Stimulated activated CD8-positive, alpha-beta memory T cell treated with anti-CD3 and anti-CD28 coated beads, Interleukin-7, amount 100 ng/mL, for 24 hours (primary cell): ENCODE results near the gene HNRNPAB.
"Not testable (repeated sequence)": the region's sequence is repeated elsewhere in the genome, so short reads cannot be mapped to it uniquely, and the experiment has no call there.

Experiments
- DNase-seq: peaks from one replicate; pipeline ENCODE4 v3.0.0-alpha.2; 2020; ENCODE audit warnings: low read depth

The HNRNPAB gene

DNA sequence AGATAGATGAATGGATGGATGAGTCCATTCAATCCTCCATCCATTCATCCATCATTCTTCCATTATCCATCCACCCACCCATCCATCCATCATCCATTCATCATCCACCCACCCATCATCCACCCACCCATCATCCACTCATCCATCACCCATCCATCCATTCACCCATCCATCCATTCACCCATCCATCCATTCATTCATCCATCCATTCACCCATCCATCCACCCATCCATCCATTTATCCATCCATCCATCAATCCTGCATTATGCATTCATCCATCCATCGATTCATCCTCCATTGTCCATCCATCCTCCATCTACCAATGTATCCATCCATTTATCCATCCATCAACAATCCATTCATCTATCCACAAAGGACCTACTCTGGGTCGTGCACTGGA is 41.1 kb downstream of the HNRNPAB start:
- DNase-seq = no peak

DNA sequence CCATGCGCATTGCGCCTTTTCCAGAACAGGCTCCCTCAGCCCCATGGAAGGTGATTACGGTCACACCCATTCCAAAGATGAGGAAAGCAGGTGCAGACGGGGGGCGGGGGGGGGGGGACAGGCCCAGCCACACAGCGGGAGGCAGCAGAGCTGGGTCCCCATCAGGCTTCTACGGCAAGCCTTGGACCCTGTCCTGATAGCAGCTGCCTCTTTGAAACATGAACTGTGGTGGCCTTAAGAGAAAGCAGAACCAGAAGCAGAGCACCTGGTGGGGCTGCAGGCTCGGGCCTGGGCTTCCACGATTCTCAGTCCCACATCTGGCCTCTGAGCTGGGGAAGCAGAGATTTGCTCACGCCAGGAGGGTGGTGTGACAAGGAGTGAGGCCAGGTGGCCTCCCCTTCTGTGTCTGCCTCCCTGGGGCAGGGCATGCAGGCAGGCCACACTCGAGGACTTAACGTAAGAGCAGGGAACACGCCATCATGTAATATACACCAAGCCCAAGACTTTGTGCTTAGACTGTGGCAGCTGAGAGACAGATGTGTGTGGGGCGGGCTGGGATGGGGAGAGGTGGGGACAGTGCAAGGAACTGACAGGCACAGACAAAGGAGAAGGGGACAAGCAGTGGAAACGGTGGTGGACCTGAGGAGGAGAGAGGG is 42.4 kb downstream of the HNRNPAB start:
- no peak for DNase-seq

DNA sequence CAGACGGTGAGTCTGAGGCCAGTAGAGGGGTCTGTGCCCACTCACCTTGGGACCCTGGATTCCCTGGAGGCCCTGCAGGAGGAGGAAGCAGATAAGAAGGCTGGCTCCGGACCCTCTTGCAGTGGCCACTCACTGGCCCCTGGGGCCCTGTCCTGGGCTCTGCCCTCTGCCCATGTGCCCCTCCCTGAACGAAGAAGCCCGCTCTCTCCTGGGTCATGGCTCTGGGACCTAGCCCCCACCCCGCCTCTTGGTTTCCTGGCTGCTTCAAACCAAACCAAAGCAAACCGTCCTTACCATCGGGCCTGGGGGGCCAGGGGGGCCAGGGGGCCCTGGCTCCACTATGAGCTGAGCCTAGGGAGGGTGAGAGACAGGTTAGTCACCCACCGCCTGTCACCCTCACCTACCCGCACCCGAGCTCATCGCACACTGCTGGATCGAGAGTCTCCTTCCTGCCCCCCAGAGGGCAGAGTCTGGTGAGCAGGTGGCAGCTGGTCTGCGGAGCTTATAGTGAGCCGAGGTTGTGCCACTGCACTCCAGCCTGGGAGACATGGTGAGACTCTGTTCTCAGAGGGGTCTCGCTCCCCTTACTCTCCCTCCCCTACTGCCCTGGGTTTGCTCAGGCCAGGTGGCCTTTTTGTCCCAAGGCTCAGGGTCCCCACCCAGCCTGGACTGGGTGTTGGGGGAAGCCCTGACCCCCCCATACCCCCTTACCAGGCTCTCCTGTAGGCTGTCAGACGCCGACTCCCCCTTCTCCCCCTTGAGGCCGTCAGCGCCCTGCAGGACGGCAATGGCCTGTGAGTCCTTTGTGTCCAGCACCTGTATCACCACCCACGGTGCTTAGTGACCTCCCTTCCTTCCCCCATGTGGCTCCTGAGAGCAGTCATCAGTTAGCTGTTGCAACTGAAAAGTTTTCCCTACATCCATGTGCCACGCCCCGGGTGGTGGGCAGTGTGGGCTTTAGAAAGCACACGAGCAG is 43.4 kb downstream of the HNRNPAB start:
- DNase-seq = no peak

DNA sequence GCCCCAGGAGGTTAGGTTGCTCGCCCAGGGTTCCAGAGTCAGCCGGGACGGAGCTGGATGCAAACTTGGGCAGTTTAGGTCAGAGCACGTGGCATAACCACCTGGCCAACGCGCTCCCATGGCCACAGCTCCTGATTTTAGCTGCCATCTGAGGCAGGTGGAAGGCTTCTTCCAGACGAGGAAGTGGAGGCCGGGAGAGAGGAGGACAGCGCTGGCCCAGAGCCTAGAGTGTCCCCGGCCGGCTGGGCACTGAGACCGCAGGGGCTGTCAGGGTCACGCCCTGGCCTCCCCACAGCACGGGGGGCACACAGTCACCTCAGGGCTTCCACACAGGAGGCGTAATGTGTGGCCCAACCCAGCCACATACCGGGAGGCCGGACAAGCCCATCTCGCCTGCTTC is 44.4 kb downstream of the HNRNPAB start:
- DNase-seq = no peak

DNA sequence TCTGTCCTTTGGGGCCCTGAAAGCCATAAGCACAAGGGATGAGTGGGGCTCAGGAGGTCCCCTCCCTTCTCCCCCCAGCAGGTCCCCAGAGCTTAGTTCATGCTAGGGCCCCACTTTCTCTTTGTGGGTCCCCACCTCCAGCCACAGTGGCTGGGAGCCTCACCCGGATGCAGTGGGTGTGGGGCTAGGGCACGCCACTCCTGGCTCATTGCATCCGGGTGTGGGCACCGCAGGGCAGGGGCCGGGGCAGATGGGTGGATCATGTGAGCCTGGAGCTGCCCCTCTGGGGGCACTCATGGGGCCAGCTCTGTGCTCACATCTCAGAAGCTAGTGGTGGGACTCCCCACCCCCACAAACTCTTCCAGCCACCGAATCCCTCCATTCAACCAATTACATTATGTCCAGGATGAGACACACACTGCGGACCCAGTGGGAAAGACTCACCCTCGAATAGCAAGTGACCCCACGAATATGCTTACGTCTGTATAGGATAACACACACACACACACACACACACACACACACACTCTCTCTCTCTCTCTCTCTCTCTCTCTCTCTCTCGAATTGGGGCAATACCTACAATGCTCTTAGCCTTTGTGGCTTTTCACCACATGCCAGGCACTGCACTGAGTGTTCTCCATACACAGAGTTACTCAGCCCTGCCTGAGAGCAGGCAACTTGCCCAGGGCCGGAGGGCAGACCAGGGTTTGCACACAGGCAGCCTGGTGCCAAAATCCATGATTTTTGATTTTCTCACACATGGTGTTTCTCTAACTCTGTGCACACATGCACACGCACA is 45.1 kb downstream of the HNRNPAB start:
- no peak for DNase-seq

DNA sequence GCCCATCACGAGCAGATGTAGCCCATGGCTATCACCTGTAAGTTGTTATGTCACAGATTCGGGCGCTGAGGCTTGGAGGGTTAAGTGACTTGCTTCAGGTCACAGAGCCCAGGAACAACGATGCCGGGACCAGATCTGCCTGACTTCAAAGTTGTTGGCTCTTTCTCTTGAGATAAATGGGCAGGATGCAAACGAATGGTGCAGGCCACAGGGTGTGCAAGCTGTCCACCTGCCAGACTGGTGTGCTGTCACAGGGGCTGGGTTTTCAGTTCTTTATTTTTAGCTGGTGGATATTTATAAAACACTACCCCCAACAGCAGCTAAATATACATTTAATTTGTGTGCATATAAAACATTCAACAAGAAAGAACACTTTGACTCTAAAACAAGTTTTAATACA is 45.9 kb downstream of the HNRNPAB start:
- no peak for DNase-seq

DNA sequence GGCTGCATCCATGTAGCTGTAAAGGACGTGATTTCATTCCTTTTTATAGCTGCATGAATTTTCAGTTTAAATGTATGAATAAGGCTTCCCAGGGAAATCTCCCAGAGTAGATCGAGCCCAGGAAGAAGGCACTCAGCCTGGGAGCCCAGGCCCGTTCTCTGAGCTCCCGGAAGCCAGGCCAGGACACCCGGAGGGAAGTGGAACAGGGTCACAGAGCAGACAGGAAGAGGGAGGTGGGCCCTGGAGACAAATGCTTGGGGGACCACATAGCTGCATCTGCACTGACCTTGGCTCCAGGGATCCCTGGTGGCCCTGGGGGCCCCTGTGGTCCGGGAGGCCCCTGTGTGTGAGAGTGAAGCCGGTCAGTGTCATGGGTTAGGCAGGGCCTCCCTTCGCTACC is 47.9 kb downstream of the HNRNPAB start:
- no peak for DNase-seq

DNA sequence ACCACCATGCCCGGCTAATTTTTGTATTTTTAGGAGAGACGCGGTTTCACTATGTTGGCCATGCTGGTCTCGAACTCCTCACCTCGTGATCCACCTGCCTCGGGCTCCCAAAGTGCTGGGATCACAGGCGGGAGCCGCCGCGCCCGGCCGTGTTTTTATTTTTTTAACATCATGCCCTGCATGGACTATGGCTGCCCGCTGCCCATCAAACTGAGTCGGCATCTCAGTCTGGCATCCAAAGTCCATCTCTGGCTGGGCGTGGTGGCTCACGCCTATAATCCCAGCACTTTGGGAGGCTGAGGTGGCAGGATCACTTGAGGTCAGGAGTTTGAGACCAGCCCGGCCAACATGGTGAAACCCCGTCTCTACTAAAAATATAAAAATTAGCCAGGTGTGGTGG is 49.3 kb downstream of the HNRNPAB start:
- DNase-seq = not testable (repeated sequence)

DNA sequence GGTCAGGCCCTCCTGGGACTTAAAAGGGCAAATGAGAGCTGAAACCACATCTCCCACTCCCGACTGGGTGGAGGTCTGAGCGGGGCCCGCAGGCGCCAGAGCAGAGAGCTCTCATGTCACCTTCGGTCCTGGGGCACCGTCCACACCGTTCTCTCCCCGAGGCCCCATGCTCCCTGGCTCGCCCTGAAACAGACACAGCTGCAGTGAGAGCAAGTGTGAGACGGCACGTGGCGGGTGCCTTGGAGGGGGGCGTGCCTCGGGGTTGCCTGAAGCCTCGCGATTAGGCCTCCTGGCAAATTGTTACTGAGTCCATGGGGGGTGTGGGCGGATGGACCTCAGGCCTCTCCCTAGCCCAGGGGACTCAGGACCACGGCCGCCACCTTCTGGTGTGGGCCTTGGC is 52.4 kb downstream of the HNRNPAB start:
- DNase-seq = no peak

DNA sequence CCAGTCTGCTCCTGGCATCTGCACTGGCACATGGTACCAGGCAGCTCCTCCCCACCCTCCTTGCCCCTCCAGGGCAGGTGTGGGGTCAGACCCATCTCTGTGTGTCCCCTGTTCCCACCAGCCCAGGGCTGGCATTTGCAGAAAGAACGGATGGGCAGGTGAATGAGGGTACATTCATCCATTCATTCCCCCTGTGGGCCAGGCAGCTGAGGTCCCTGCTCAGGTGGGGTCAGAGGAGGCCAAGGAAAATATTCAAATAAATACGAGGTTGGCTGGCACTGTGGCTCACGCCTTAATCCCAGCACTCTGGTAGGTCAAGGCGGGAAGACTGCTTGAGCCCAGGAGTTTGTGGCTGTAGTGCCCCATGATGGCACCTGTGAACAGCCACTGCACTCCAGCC is 53.3 kb downstream of the HNRNPAB start:
- DNase-seq = no peak

DNA sequence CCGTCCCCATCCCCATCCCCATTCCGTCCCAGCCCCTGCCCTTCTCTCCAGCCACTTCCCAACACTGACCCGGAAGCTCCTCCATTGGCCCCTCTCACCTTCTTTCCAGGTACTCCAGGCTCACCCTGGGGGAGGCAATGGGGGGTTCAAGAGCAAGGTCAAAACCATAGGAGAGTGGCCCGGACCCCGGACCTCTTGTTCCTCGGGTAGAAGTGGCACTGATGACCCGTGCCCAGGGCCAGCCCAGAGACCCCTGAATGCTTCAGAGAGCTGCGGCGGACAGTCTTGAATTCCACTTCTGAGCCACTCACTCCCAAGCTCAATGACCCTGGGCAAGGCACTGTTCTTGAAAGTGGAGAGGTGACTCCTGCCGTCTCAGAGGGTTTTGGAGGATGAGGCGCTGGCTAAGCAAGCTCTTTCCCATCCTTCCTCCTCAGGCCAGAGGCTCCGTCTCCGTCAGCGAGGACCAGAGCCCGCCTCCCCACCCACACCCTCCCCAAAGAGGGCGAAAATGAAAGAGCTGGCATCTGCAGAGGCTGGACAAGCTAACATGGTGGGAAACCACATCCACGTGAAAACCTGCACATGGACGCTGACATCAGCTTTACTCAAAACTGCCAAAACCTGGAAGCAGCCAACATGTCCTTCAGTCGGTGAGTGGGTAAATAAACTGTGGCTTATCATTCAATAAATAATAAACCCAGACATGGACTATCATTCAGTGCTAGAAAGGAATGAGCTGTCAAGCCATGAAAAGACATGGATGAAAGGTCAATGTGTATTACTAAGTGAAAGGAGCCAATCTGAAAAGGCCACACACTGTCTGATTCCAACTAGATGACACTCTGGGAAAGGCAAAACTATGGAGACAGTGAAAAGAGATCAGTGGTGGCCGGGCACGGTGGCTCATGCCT is 55.5 kb downstream of the HNRNPAB start:
- DNase-seq = no peak
